Activated CD4-positive, alpha-beta T cell treated with anti-CD3 and anti-CD28 coated beads, Interleukin-2, amount 50 U/mL, for 4 hours (primary cell): ENCODE measurements around the gene TMIGD1.
"Not testable (repeated sequence)": the region's sequence is repeated elsewhere in the genome, so short reads cannot be mapped to it uniquely, and the experiment has no call there.

Experiments
- DNase-seq, 2 experiments: peaks; one replicate each; pipeline ENCODE4 v3.0.0-alpha.2; 2020

The TMIGD1 gene

DNA sequence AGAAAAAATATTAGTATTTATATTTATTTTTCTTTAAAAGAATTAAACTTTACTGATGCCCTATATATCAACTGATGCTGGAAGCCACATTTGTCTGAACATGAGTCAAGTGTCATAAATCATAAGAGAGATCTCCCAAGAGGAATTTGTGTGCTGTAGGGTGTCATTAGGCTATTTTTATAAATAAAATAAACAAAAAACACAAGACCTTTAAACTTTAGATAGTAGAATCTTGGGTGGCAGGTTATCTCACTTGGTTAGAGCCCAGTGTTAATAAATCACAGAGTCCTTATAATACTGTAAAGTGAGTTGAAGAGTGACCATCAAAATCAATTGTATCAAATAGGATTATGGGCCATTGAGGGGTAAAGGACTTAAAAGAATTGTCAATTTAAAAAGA is 23.6 kb upstream of the TMIGD1 start:
- DNase-seq: no peak

- DNase-seq: no peak
Measured at GRCh38 chr17:30354701-30355100, 20.8 kb upstream of the TMIGD1 start.

DNA sequence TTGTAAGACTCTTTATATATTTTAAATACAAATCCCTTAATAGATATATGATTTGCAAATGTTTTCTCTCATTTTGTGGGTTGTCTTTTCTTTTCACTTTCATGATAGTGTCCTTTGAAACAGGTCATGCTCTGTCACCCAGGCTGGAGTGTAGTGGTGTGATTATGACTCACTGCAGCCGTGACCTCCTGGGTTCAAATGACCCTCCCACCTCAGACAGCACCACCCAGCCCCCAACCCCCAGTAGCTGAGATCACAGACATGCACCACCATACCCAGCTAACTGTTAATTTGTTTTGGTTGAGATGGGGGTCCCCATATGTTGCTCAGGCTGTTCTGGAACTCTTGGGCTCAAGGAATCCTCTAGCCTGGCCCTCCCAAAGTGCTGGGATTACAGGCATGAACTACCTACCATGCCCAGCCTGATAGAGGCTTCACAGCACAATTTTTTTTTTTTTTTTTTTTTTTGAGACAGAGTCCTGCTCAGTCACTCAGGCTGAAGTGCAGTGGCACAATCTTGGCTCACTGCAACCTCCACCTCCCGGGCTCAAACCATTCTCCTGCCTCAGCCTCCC is 18.5 kb upstream of the TMIGD1 start:
- DNase-seq: no peak

DNA sequence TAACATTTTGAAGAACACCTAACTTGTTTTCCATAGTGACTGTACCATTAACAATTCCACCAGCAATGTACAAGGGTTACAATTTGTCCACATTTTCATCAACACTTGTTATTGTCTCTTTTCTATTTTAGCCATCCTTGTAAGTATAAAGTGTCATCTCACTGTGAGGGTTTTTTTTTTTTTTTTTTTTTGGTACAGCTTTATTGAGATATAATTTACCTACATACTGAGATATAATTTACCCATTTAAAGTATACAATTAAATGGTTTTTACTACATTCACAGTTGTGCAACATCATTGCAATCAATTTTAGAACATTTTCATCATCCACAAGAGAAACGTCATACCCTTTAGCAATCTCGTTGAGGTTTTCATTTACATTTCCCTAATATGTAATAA is 17.9 kb upstream of the TMIGD1 start:
- no peak for DNase-seq

- not testable (repeated sequence) for DNase-seq
Measured at GRCh38 chr17:30351263-30351662, 17.4 kb upstream of the TMIGD1 start.

DNA sequence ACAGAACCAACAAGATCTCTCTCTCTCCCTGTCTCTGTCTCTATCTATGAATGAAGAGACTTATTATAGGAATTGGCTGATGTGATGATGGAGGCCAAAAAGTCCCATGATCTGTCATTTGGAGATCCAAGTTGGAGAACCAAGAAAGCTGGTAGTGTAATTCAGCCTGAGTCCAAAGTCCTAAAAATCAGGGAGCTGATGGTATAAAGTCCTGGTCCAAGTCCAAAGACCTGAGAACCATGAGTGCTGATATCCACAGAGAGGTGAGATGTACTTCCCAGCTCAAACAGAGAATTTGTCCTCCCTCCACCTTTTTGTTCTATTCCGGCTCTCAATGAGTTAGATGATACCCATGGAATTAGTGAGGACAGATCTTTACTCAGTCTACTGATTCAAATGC is 15.4 kb upstream of the TMIGD1 start:
- DNase-seq: no peak

- no peak for DNase-seq
Measured at GRCh38 chr17:30347488-30347887, 13.6 kb upstream of the TMIGD1 start.

GRCh38 chr17:30346221-30346795 is 12.5 kb upstream of the TMIGD1 start:
- no peak for DNase-seq

DNA sequence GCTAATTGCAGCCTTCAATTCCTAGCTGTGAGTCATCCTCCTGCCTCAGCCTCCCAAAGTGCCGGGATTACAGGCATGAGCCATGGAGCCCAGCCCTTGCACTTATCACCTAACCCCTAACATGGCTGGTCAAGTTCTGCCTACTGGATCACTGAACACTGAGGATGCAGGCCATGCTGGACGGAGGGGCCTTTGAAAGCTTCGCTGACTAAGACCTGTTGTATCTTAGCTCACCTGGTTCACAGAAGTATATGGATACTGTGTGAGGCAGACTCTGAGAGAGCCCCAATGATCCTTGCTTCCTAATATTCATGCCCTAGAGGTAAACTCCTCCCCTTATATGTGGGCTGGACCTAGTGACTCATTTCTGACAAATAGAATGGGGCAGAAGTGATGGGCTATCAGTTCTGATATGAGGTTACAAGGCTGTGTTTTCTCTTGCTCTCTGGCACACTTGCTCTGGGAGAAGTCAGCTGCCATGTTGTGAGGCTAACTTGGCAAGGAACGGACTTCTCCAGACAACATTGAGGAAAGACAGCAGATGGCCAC is 11.7 kb upstream of the TMIGD1 start:
- DNase-seq: no peak

DNA sequence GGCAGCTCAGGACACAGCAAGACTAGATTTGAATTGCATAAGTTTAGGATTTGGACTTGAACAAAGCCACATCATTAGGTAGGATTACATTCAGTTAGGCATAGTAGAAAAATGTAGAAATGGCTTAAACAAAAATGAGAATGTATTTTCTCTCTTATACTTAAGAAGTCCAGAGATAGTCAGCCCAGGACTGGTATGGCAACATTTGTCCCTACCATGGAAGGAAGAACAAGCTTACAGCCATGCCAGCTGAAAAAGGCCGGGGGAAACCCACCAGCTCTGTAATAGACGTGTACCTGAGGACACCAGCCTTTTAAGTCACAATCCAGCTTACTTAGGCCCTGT is 11.2 kb upstream of the TMIGD1 start:
- no peak for DNase-seq

DNA sequence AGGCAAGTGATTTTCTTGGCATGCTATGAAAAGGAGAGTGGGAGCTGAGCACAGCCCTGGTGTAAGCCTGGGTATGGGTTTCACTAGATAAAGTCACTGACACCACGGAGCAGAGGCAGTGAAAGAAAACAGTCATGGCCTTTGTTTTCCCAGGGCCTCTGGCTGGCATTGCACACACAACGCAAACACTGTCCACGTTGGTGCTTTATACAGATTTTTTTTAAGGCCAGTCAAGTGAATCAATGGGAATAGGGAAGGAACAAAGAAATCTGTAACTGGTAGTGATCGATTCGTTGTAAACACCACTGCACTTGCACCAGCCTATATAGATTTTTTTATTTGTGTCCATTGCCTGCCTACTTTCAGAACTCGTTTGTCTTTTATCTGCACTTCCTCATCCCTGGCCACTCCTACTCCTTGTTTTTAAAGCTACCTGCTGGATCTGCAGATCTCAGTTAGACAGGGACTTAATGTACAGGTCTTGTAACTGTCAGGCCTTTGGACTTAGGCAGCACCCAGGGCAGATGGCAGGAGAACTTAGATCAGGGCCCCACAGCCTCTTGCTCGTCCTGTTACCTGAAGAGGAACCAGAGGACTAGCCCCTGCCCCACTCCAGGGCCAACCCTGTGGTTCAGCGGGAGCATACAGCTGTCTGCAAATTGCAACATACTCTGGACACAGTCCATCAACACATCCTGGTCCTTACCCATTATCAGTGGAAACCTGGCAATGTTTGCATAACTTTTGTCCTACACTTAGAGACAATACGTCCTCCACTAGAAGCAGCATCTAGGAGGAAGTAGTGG is 10.6 kb upstream of the TMIGD1 start:
- no peak for DNase-seq

DNA sequence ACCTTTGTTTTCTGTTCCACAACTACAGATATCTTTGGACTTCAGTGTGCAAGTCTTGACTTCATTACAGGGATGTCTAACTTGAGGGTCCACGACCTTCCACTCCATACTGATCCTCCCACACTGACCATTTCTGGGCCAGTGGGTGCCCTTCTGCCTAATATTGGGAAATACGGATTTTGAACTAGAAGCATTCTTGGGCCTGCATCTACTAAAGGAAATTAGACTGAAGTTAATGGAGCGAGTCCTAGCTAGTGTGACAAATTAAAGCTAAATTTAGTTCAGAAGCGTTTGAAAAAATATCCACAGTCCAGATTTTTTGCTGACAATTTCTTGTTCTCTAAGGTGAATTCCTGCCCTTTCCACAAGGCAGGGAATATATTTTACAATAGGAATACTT is 9.9 kb upstream of the TMIGD1 start:
- DNase-seq: no peak

DNA sequence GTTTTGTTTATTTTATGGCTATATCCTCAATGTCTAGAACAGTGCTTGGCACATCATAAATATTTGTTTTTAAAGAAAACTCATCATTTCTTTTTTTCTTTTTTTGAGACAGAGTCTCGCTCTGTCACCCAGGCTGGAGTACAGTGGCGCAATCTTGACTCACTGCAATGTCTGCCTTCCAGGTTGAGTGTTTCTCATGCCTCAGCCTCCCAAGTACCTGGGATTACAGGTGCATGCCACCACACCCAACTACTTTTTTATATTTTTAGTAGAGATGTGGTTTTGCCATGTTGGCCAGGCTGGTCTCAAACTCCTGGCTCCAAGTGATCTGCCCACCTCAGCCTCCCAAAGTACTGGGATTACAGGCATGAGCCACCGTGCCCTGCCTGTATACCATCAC is 9.4 kb upstream of the TMIGD1 start:
- not testable (repeated sequence) for DNase-seq

DNA sequence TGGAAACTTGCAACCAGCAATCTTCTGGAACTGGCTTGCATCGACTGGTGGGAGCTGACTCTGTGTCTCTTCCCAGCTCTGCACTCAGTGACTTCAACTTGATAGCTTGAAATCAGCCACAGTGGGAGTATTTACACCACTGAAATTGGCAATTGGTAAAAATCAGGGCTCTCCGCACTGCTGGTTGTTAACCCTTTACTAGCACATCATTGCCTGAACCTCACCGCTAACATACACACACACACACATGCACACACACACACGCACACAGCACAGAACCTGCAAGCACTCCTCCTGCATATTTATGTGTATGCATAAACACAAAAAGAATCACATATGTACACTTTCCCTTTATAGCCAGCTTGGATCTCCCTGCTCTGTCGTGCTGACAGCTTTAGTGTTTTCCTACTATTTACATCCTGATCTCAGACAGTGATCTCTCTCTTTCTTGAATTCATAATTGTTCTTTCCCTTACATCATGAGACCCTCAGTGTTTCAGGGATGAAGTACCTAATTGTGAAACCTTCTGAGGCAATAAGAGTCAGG is 7.9 kb upstream of the TMIGD1 start:
- no peak for DNase-seq

GRCh38 chr17:30340801-30341356 is 7.0 kb upstream of the TMIGD1 start:
- DNase-seq: no peak

GRCh38 chr17:30339086-30339485 is 5.2 kb upstream of the TMIGD1 start:
- DNase-seq: no peak

- no peak for DNase-seq
Measured at GRCh38 chr17:30337393-30337999, 3.6 kb upstream of the TMIGD1 start.

- DNase-seq: peak; percentile 42 to 45
Measured at GRCh38 chr17:30336369-30337171, 2.7 kb upstream of the TMIGD1 start.

DNA sequence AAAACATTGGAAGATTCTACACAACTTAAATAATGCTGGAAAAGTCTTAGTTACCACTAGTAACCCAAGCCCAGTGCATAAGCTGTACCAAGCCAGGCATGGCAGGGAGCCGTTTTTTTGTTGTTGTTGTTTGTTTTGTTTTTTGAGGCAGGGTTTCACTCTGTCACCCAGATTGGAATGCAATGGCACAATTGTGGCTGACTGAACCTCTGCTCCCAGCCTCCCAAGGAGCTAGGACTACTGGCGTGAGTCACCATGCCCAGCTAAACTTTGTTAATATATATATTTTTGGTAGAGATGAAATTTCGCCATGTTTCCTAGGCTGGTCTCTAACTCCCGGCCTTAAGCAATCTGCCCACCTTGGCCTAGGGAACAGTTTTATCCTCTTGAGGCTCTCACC is 564 bp upstream of the TMIGD1 start:
- no peak for DNase-seq

DNA sequence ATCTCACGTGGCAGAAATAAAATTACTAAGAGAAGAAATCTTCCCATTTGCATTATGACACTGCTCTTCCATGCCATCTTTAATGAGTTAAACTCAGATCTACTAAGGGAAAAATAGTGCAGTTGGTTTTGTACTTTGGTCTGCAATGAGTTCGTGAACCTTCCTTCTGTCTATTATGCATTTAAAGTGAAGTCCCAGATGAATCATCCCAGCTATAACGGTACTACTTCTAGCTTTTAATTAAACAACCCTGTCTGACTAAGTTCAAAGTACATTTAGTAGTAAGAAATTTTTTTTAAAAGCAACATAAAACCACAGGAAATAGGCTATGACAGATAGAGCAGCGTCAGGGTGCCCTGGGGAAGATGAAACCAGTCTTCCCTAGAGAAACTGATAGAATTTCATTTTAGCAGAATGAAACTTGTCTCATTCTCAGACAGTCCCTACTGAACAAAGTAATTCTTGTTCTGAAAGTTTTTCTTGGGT is 1.8 kb downstream of the TMIGD1 start:
- peak; percentile 50 to 54 for DNase-seq

GRCh38 chr17:30326809-30327208 is 7.0 kb downstream of the TMIGD1 start:
- DNase-seq: no peak

DNA sequence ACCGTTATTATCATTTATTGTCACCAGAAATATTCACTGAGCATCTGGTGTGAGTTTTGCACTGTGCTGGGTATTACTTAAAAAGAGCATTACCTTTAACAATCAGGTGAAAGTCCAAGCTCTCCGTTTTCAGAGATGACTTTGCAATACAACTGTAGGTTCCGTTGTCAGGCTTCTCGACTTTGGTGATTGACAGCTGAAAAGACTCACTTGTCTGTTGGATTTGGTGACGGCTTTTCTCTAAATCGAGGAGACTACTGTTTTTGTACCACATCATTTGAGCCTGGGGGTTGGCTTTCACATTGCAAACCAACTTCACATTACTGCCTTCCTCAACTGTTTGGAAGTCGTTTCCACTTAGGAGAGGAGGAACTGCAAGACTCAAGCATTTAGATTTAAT is 9.1 kb downstream of the TMIGD1 start:
- no peak for DNase-seq
